GM12878 (cell line): ENCODE measurements around the gene IQCH. TPM values are rescaled to one million over a fixed set of nuclear protein-coding genes. Genes with fewer than 3 reads are reported as not detected.
"Not testable (repeated sequence)": the region's sequence is repeated elsewhere in the genome, so short reads cannot be mapped to it uniquely, and the experiment has no call there.

Source experiments
- ATAC-seq: fragments of 200-7000 bp; cut with Tn5 transposase; 3 replicates; pipeline ENCODE4 v1.9.1; 2020; ENCODE audit warnings: mild to moderate bottlenecking, moderate library complexity
- BruUV-seq: library from RNA; stranded (reverse); fragments of 400-500 nt; replicated peaks from 2 replicates; lab custom pipeline; 2021; lab: Mats Ljungman, UMichigan
- CTCF ChIA-PET: fragments of 300-600 bp; sonication (Branson Sonifier 250); formaldehyde crosslinking; extraction: SDS; loops from one replicate; lab custom pipeline; 2021; ENCODE audit warnings: inconsistent platforms; lab: Yijun Ruan, JAX
- POLR2A ChIA-PET: fragments of 350-600 bp; formaldehyde crosslinking; extraction: SDS; loops from one replicate; lab custom pipeline; 2021; ENCODE audit warnings: inconsistent platforms; lab: Charles Lee
- RAD21 ChIA-PET: fragments of 300-600 bp; sonication (Branson Sonifier 250); formaldehyde crosslinking; loops from one replicate; lab custom pipeline; 2023; ENCODE audit warnings: antibody characterized with exemption; ENCODE audit not compliant: unreplicated experiment; lab: Charles Lee
- SMC1A ChIA-PET: fragments of 300-600 bp; sonication (Branson Sonifier 250); formaldehyde crosslinking; loops from one replicate; lab custom pipeline; 2023; ENCODE audit not compliant: unreplicated experiment, uncharacterized antibody; lab: Charles Lee
- DNase-seq: peaks from one replicate; pipeline ENCODE4 v3.0.0-alpha.2; 2011; ENCODE audit warnings: low read depth, low spot score
- FAIRE-seq: peaks from 3 replicates; lab custom pipeline; 2011; peaks lifted over from hg19 to GRCh38; lab: Jason Lieb, UNC
- H2AFZ ChIP-seq: 2 replicates; pipeline ENCODE4 v1.6.0; 2011; ENCODE audit warnings: low read depth, low read length, control low read depth; ENCODE audit not compliant: control insufficient read depth
- H3K27ac ChIP-seq: 2 replicates; pipeline ENCODE4 v1.5.1; 2011; ENCODE audit warnings: control low read depth; ENCODE audit not compliant: control insufficient read depth, insufficient read depth
- H3K27me3 ChIP-seq, 2 experiments: replicated peaks in 1 of 2; 2 replicates each; pipeline versions ENCODE4 v1.6.0 to v1.6.1; 2011; ENCODE audit warnings: low read length in 1 of 2; ENCODE audit not compliant: control insufficient read depth in 2 of 2, insufficient read depth in 2 of 2
- H3K36me3 ChIP-seq, 2 experiments: 2 replicates each; pipeline ENCODE4 v1.5.1; 2011; ENCODE audit warnings: low read length in 1 of 2; ENCODE audit not compliant: control insufficient read depth in 2 of 2, insufficient read depth in 2 of 2
- H3K4me1 ChIP-seq: 2 replicates; pipeline ENCODE4 v1.6.1; 2011; ENCODE audit warnings: mild to moderate bottlenecking, low read length, moderate library complexity, mixed read lengths; ENCODE audit not compliant: control insufficient read depth, insufficient read depth
- H3K4me2 ChIP-seq: 2 replicates; pipeline ENCODE4 v1.6.0; 2011; ENCODE audit warnings: control low read depth; ENCODE audit not compliant: control insufficient read depth, insufficient read depth
- H3K4me3 ChIP-seq: fragments of 200-600 bp; sonication (generic); 2 replicates; pipeline ENCODE4 v1.5.1; 2016
- H3K79me2 ChIP-seq: 2 replicates; pipeline ENCODE4 v1.6.0; 2011; ENCODE audit warnings: low read length; ENCODE audit not compliant: control insufficient read depth, insufficient read depth
- H3K9ac ChIP-seq: 2 replicates; pipeline ENCODE4 v1.8.0; 2011; ENCODE audit warnings: low read length, control low read depth, mixed read lengths; ENCODE audit not compliant: control insufficient read depth, insufficient read depth
- H3K9me3 ChIP-seq: replicated peaks from 3 replicates; pipeline ENCODE4 v1.5.1; 2011; ENCODE audit warnings: mild to moderate bottlenecking, low read length; ENCODE audit not compliant: control insufficient read depth, insufficient read depth
- H4K20me1 ChIP-seq: 2 replicates; pipeline ENCODE4 v1.6.0; 2011; ENCODE audit not compliant: control insufficient read depth, insufficient read depth
- CBX3 ChIP-seq: fragments of 200-600 bp; sonication (generic); IDR thresholded peaks from 2 replicates; pipeline ENCODE4 v1.6.1; 2016; ENCODE audit warnings: low read depth, borderline replicate concordance
- KAT2A ChIP-seq: conservative IDR thresholded peaks from 2 replicates; pipeline ENCODE4 v1.6.1; 2011; ENCODE audit warnings: low read depth, low read length; ENCODE audit not compliant: control insufficient read depth
- KDM1A ChIP-seq: fragments of 200-600 bp; sonication (generic); IDR thresholded peaks from 2 replicates; pipeline ENCODE4 v1.6.1; 2016; ENCODE audit warnings: borderline replicate concordance
- LARP7 ChIP-seq: fragments of 450-650 bp; IDR thresholded peaks from 2 replicates; pipeline ENCODE4 v1.6.1; 2017; ENCODE audit warnings: mild to moderate bottlenecking
- NFXL1 ChIP-seq: fragments of 450-650 bp; IDR thresholded peaks from 2 replicates; pipeline ENCODE4 v1.6.1; 2017; ENCODE audit warnings: antibody characterized with exemption, mild to moderate bottlenecking, borderline replicate concordance
- NFYB ChIP-seq: IDR thresholded peaks from 2 replicates; pipeline ENCODE4 v1.6.1; 2011; ENCODE audit warnings: low read depth, mild to moderate bottlenecking, low read length, improper control_type of control experiment, moderate library complexity; ENCODE audit not compliant: insufficient read depth
- RB1 ChIP-seq: fragments of 450-650 bp; formaldehyde crosslinking; IDR thresholded peaks from 2 replicates; pipeline ENCODE4 v1.6.1; 2017; ENCODE audit warnings: mild to moderate bottlenecking, borderline replicate concordance
- SUZ12 ChIP-seq: fragments of 200-600 bp; sonication (generic); IDR thresholded peaks from one replicate; pipeline ENCODE4 v1.6.1; 2018; ENCODE audit warnings: antibody characterized with exemption, mild to moderate bottlenecking; ENCODE audit not compliant: unreplicated experiment
- TAF1 ChIP-seq: IDR thresholded peaks from 2 replicates; pipeline ENCODE4 v1.6.1; 2011; ENCODE audit warnings: mild to moderate bottlenecking, low read depth, low read length, borderline replicate concordance
- ZNF274 ChIP-seq: IDR thresholded peaks from one replicate; pipeline ENCODE4 v1.8.0; 2011; ENCODE audit not compliant: insufficient read length, insufficient read depth
- WGBS: methylation state at CpG from one replicate; pipeline ENCODE4 v1.1.6; 2016; ENCODE audit warnings: low lambda C conversion rate; ENCODE audit not compliant: insufficient replicate concordance, insufficient coverage; ENCODE audit errors: missing lambda C conversion rate; 5-methylcytosine and 5-hydroxymethylcytosine counted together
- in situ Hi-C: fragments of 300-500 bp; cut with MboI; formaldehyde crosslinking; loops from 9 replicates; pipeline ENCODE4 v1.14.3; 2018; ENCODE audit warnings: mixed read lengths
- intact Hi-C: fragments of 100-400 bp; cut with micrococcal nuclease; formaldehyde crosslinking; loops from one replicate; pipeline ENCODE4 v1.14.2; 2022; ENCODE audit not compliant: unreplicated experiment
- polyA plus RNA-seq, 11 experiments: library from polyadenylated mRNA; depleted of rRNA in 4 of 11; unstranded in 6 of 11; stranded (reverse) in 5 of 11; fragments of >200 nt; fragmentation: Nextera tagmentation in 4 of 11; fragmentation: Illumina TruSeq in 1 of 11; extraction: Ambion mirVana in 4 of 11; extraction: Trizol in 1 of 11; gene quantifications; 1 replicate in 1 of 11; 2 replicates in 10 of 11; pipeline versions ENCODE4 v1.2.1 to v1.2.3, GENCODE V29; 2011 to 2016; ENCODE audit warnings: inconsistent platforms in 2 of 11, missing spikeins in 2 of 11, low read depth in 1 of 11
- total RNA-seq, 4 experiments: library from RNA; depleted of rRNA in 3 of 4; stranded (reverse); fragments of >200 nt in 3 of 4; fragmentation: Illumina TruSeq in 1 of 4; extraction: Trizol in 1 of 4; gene quantifications; 2 replicates each; pipeline versions ENCODE4 v1.2.1 to v1.2.3, GENCODE V29; 2013 to 2021
- TF ChIP-seq, protein P1 (sequence below): fragments of 450-650 bp; IDR thresholded peaks from 2 replicates; pipeline ENCODE4 v1.6.1; 2017; ENCODE audit warnings: low read depth, mild to moderate bottlenecking, moderate library complexity

Gene IQCH
- total and polyA plus RNA-seq, 10 of the 15 experiments (the other 5 are each of a cell fraction or from before 2014, with no cell fraction given): 0.29 to 1.3 (median 0.99) TPM

DNA sequence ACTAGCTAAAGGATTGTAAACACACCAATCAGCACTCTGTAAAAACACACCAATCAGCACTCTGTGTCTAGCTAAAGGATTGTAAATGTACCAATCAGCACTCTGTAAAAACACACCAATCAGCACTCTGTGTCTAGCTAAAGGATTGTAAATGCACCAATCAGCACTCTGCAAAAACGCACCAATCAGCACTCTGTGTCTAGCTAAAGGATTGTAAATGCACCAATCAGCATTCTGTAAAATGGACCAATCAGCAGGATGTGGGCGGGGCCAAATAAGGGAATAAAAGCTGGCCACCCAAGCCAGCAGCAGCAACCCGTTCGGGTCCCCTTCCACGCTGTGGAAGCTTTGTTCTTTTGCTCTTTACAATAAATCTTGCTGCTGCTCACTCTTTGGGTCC, 8.0 kb upstream of the IQCH start:
- H3K27me3 ChIP-seq, intact Hi-C loops, in situ Hi-C loops, H3K9ac ChIP-seq, ATAC-seq, H4K20me1 ChIP-seq, H2AFZ ChIP-seq, H3K9me3 ChIP-seq, RAD21 ChIA-PET, BruUV-seq, H3K4me3 ChIP-seq, CTCF ChIA-PET, H3K36me3 ChIP-seq, DNase-seq, POLR2A ChIA-PET, H3K27ac ChIP-seq, FAIRE-seq, H3K4me2 ChIP-seq: not testable (repeated sequence)
- peaks cover 15% of the 10 kb centered on the region for H3K4me1 ChIP-seq
- SMC1A ChIA-PET: interaction anchor here (1.1 to 1.5 kb wide), 2 partner anchors 9 kb away, joined by 3 to 4 read pairs; no protein-coding TSS in a partner anchor
- TF ChIP-seq NFYB: peak; percentile 76
- 94% methylated on average over 5 of the region's 5 CpGs for WGBS
- peaks cover 19% of the 10 kb centered on the region for H3K79me2 ChIP-seq

DNA sequence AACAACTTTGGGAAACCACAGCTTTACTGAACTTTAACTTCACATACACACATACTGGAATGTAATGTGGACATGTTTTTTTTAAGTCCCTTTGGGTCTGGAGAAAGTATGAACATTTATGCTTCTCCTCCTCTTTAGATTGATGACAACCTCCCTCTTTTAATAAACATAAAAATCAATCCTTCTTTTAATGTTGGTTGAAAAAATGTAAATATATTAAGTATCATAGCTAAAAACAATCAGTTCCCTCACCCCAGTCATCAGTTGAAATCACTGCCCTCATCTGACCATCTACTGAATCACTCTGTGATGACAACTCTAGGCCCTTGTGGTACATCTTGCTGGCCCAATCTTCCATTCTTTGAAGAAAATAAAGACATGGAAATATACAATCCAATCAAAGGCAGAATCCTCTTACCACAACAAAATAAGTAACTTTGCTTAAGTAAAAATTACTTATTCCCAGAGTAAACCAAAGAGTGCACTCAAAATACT, 6.5 kb upstream of the IQCH start:
- peaks cover 19% of the 10 kb centered on the region for H3K79me2 ChIP-seq
- ATAC-seq: no peak
- POLR2A ChIA-PET: no interaction called here
- no peak overlapping the region for H3K9ac ChIP-seq
- intact Hi-C loops (no loop called here), in situ Hi-C loops (no loop called here)
- BruUV-seq: no TSS peak
- H3K9me3 ChIP-seq: peaks cover 3% of the 10 kb centered on the region; the same call in 2 of the 3 replicates
- no peak overlapping the region for H3K27ac ChIP-seq
- SMC1A ChIA-PET: interaction anchor here (1.3 kb wide), 1 partner anchor 9 kb away, joined by 3 read pairs; no protein-coding TSS in a partner anchor
- no peak for TF ChIP-seq KDM1A
- TF ChIP-seq TAF1: no peak
- TF ChIP-seq NFXL1: no peak
- no peak for TF ChIP-seq CBX3
- no peak for TF ChIP-seq LARP7
- TF ChIP-seq KAT2A: no peak
- TF ChIP-seq RB1: no peak
- TF ChIP-seq, protein P1, sequence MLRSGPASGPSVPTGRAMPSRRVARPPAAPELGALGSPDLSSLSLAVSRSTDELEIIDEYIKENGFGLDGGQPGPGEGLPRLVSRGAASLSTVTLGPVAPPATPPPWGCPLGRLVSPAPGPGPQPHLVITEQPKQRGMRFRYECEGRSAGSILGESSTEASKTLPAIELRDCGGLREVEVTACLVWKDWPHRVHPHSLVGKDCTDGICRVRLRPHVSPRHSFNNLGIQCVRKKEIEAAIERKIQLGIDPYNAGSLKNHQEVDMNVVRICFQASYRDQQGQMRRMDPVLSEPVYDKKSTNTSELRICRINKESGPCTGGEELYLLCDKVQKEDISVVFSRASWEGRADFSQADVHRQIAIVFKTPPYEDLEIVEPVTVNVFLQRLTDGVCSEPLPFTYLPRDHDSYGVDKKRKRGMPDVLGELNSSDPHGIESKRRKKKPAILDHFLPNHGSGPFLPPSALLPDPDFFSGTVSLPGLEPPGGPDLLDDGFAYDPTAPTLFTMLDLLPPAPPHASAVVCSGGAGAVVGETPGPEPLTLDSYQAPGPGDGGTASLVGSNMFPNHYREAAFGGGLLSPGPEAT: no peak
- TF ChIP-seq ZNF274: no peak
- no peak for TF ChIP-seq SUZ12
- RAD21 ChIA-PET: no interaction called here
- H3K4me2 ChIP-seq: no peak overlapping the region
- H2AFZ ChIP-seq: no peak overlapping the region
- H3K4me1 ChIP-seq: peaks cover 5% of the 10 kb centered on the region; the same call in 1 of the 2 replicates
- FAIRE-seq: no peak
- no peak overlapping the region for H3K4me3 ChIP-seq
- CTCF ChIA-PET: no interaction called here
- H3K27me3 ChIP-seq: no peaks in the 10 kb centered on the region
- peaks cover 0 to 4% of the 10 kb centered on the region in 2 experiments; a peak in 1 of 4 replicates for H3K36me3 ChIP-seq
- no peaks in the 10 kb centered on the region for H4K20me1 ChIP-seq
- DNase-seq: no peak
